Activated naive CD8-positive, alpha-beta T cell treated with anti-CD3 and anti-CD28 coated beads, Interleukin-2, amount 10 ng/mL, durations not matched to agents 7 days and 5 days (primary cell): ENCODE measurements around the gene COL19A1. TPM values are rescaled to one million over a fixed set of nuclear protein-coding genes. Genes with fewer than 3 reads are reported as not detected.

Experiments
- ATAC-seq: fragments of 150-1000 bp; cut with Tn5 transposase; one replicate; pipeline ENCODE4 v1.10.0; 2021; ENCODE audit warnings: low read depth, moderate library complexity
- POLR2A ChIA-PET: fragments of 350-600 bp; sonication (Branson Sonifier 250); formaldehyde crosslinking; loops from one replicate; lab custom pipeline; 2021; ENCODE audit warnings: antibody characterized with exemption; lab: Charles Lee
- DNase-seq: peaks from one replicate; pipeline ENCODE4 v3.0.0; 2021
- H3K27ac Mint-ChIP-seq: one replicate; pipeline ENCODE4 v1.8.0; 2022; ENCODE audit warnings: mild to moderate bottlenecking, mixed read lengths
- H3K27me3 Mint-ChIP-seq: one replicate; pipeline ENCODE4 v1.8.0; 2022; ENCODE audit warnings: mild to moderate bottlenecking, moderate library complexity, mixed read lengths
- H3K36me3 Mint-ChIP-seq: one replicate; pipeline ENCODE4 v1.8.0; 2021; ENCODE audit warnings: mild to moderate bottlenecking, mixed read lengths
- H3K4me1 Mint-ChIP-seq: one replicate; pipeline ENCODE4 v1.8.0; 2021; ENCODE audit warnings: mixed read lengths
- H3K4me3 Mint-ChIP-seq: one replicate; pipeline ENCODE4 v1.8.0; 2022; ENCODE audit warnings: mild to moderate bottlenecking, moderate library complexity, mixed read lengths
- H3K9me3 Mint-ChIP-seq: one replicate; pipeline ENCODE4 v1.8.0; 2021; ENCODE audit warnings: mixed read lengths
- total RNA-seq, 2 experiments: library from RNA; stranded (reverse); gene quantifications; one replicate each; pipeline ENCODE4 v1.2.3, GENCODE V29; 2021

The COL19A1 gene
- total RNA-seq, 2 experiments from 2014 or later: 0.06 TPM

DNA sequence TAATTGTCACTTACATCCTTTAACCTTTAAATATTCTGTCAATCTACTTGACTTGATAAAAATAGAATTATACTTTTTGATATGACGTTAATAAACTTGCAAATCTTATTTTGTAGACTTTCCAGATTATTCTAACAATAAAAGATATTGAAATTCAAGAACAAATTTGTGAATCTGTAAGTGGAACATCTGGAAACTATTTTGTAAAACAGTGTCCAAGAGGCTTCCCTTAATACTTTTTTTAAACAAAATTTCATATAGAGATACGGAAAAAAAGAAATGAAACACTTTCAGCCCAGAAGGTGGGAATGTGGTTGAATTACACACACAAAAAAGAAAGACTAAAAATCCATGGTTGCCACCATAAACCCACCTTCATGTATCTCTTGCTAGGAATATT is 174.4 kb downstream of the COL19A1 start:
- Mint-ChIP-seq H3K27ac (no peak overlapping the region), H3K9me3 (no peaks in the 10 kb centered on the region), H3K27me3 (peaks cover 3% of the 10 kb centered on the region), H3K4me1 (no peaks in the 10 kb centered on the region), H3K4me3 (no peak overlapping the region), H3K36me3 (no peaks in the 10 kb centered on the region)
- DNase-seq (no peak), ATAC-seq (no peak)
- POLR2A ChIA-PET: no interaction called here

DNA sequence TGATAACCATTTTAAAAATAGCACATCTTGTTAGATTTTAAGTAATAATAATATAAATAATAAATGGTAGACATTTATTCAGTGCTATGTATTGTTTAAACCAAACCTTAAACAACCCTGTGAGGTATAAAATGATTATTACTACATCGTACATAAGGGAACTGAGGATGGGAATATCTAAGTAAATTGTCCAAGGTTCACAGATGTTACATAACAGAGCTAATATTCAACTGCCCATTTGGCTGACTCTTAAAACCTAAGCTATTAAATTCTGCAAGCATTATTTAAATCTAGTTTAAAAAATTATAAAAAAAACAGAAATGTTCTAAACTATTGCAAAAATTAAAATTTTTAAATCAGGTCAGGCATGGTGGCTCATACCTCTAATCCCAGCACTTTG is 175.1 kb downstream of the COL19A1 start:
- Mint-ChIP-seq H3K27ac (no peak overlapping the region), H3K9me3 (no peaks in the 10 kb centered on the region), H3K36me3 (no peaks in the 10 kb centered on the region), H3K4me3 (no peak overlapping the region), H3K4me1 (no peaks in the 10 kb centered on the region), H3K27me3 (no peaks in the 10 kb centered on the region)
- DNase-seq (no peak), ATAC-seq (no peak)
- POLR2A ChIA-PET: no interaction called here

DNA sequence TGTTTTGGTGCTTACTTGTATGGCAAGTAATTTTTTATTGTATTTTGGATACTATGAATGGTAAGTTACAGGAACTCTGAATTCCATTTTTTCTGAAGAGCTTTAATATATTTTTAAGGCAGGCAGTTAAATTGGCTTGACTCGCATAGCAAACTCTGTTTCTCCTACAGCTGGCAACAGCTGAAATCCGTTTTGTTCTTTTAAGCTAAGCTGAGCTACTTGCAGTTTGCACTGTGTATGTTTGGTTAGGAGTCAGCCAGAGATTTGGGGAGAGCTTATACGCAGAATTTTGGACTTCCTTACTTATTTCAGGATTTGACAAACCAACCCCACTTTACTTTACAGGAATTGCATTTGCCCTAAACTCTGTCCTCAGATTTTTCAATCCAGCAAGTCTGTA is 179.1 kb downstream of the COL19A1 start:
- no peak for ATAC-seq
- Mint-ChIP-seq H3K4me1 (no peaks in the 10 kb centered on the region), H3K36me3 (no peaks in the 10 kb centered on the region), H3K9me3 (no peaks in the 10 kb centered on the region), H3K27ac (no peak overlapping the region), H3K4me3 (no peak overlapping the region), H3K27me3 (no peaks in the 10 kb centered on the region)
- no peak for DNase-seq
- POLR2A ChIA-PET: no interaction called here

DNA sequence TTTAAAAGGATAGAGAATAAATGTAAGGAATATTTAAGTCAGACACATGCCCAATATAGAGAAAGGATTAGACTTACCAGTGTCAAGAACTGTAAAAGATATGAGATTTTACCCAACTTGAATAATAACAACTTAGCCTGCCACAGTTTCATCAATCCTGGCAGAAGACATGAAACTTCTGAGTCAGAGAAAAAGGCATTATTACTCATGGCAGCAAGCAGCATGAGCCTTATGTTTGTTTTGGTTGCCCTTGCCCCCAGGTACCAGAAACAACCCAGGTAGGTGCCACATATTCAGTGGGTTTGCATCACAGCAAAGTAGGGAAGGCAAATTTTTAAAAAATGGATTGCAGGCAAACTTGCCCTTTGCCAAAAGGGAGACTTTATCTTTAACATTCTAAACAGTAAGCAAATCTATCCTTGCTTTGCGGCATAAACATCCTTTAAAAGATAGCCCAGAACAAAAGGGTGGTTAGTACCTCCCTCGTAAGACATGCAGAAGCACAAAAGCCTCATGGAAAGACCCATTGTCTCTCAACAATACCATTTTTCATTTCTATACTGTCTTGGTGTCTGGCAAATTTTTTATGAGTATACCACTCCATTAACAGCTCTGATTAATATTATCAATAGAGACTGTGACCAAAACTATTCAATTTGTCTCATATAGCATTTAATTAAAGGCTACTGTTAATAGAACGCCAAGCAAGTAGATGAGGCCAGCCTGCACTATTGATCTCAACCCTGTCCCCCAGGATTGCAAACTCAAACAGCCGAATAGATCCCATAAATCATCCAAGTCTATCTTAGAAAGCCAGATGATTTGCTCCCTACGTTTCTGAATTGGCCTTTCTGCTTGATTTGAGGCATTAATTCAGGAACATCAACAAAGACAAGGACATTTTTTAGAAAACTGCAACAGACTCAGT is 185.1 kb downstream of the COL19A1 start:
- H3K27ac Mint-ChIP-seq: no peak overlapping the region
- no peaks in the 10 kb centered on the region for H3K9me3 Mint-ChIP-seq
- POLR2A ChIA-PET: no interaction called here
- no peak for ATAC-seq
- H3K4me1 Mint-ChIP-seq: no peaks in the 10 kb centered on the region
- H3K4me3 Mint-ChIP-seq: no peak overlapping the region
- no peaks in the 10 kb centered on the region for H3K36me3 Mint-ChIP-seq
- no peak for DNase-seq
- H3K27me3 Mint-ChIP-seq: no peaks in the 10 kb centered on the region

DNA sequence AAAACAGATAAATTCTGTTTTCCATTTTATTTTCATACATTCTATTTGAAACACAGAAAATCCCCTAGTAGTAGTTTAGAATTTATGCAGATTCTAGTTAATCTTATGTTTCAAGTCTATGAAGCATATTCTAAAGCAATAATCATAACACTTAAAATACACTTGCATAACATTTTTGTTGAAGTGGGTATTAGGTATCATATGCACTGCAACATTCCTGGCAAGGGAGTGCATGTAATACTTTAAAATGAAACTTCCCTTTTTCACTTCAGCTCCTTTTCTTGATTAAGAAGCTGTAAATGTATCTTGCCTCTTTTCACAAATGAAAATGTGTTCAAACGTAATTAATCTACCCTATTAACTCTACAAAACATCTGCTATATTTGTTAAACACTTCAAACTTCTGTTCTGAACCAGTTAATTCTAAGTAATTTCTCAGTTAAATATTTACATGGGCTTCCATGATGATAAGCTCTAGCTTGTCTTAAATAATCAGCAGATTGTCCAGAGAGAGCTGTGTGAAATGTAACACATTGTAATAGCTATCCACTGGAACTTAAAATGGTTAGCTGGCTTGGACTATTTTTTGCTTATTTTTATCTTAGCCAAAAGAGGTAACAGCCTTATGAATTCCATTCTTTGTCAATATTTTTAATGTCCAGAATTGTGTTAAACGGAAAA is 192.8 kb downstream of the COL19A1 start:
- POLR2A ChIA-PET: no interaction called here
- Mint-ChIP-seq H3K4me1 (no peaks in the 10 kb centered on the region), H3K27ac (no peak overlapping the region), H3K4me3 (no peak overlapping the region), H3K27me3 (no peaks in the 10 kb centered on the region), H3K9me3 (no peaks in the 10 kb centered on the region), H3K36me3 (no peaks in the 10 kb centered on the region)
- DNase-seq (no peak), ATAC-seq (no peak)

DNA sequence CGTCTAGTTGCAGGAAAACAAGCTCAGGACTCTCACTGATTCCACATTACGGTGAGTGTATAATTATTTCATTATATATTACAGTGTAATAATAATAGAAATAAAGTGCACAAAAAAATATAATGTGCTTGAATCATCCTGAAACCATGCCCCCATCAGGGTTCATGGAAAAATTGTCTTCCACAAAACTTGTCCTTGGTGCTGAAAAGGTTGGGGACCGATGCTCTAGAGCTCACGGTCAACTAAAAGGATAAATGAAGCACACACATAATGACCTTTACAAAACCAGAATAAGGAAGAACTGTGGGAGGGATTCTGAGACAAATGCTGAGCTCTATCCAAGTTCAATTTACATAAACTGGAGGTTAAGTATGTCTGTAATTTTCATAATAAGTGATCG is 194.3 kb downstream of the COL19A1 start:
- H3K4me3 Mint-ChIP-seq: no peak overlapping the region
- no peaks in the 10 kb centered on the region for H3K9me3 Mint-ChIP-seq
- POLR2A ChIA-PET: no interaction called here
- no peak overlapping the region for H3K27ac Mint-ChIP-seq
- H3K4me1 Mint-ChIP-seq: no peaks in the 10 kb centered on the region
- no peaks in the 10 kb centered on the region for H3K36me3 Mint-ChIP-seq
- no peaks in the 10 kb centered on the region for H3K27me3 Mint-ChIP-seq
- ATAC-seq (no peak), DNase-seq (no peak)

DNA sequence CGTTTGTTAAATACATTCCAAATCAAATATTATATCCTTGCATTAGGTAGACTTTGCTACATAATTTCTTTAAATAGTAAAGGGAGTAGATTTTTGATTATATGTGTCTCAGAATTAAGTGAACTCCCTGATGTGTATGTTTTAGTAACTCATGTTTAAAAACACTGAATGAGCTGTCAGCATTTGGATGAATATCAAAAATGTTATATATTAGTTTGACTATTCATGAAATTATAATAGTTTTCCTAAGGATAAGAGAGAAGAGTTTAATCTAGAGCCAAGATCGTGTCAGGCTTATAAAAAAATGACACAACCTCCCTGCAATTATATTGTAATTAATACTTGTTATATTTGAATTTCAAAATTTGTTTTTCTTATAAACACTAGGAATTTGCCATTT is 195.2 kb downstream of the COL19A1 start:
- no peak overlapping the region for H3K4me3 Mint-ChIP-seq
- no peaks in the 10 kb centered on the region for H3K4me1 Mint-ChIP-seq
- POLR2A ChIA-PET: no interaction called here
- H3K27ac Mint-ChIP-seq: no peak overlapping the region
- ATAC-seq: no peak
- no peaks in the 10 kb centered on the region for H3K36me3 Mint-ChIP-seq
- no peaks in the 10 kb centered on the region for H3K27me3 Mint-ChIP-seq
- DNase-seq: no peak
- no peaks in the 10 kb centered on the region for H3K9me3 Mint-ChIP-seq

DNA sequence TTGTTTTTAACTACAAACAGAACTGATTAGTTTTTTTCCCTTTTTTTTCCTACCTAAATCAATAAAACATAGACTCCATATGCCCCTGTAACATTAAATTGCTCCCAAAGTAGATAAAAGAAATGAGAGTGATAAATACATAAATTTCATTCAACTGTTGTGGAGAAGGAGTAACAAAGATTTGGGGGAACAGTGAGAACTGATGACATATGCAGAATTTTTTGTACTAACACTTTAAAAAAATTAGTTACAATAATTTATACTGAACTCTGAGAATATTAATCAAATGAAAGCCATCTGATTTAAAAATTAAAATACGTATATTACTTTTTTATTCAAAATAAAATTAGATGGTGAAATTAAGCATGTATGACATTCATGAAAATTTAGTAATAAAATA is 195.7 kb downstream of the COL19A1 start:
- Mint-ChIP-seq H3K4me1 (no peaks in the 10 kb centered on the region), H3K36me3 (no peaks in the 10 kb centered on the region), H3K27ac (no peak overlapping the region), H3K27me3 (no peaks in the 10 kb centered on the region), H3K4me3 (no peak overlapping the region), H3K9me3 (no peaks in the 10 kb centered on the region)
- POLR2A ChIA-PET: no interaction called here
- ATAC-seq (no peak), DNase-seq (no peak)

DNA sequence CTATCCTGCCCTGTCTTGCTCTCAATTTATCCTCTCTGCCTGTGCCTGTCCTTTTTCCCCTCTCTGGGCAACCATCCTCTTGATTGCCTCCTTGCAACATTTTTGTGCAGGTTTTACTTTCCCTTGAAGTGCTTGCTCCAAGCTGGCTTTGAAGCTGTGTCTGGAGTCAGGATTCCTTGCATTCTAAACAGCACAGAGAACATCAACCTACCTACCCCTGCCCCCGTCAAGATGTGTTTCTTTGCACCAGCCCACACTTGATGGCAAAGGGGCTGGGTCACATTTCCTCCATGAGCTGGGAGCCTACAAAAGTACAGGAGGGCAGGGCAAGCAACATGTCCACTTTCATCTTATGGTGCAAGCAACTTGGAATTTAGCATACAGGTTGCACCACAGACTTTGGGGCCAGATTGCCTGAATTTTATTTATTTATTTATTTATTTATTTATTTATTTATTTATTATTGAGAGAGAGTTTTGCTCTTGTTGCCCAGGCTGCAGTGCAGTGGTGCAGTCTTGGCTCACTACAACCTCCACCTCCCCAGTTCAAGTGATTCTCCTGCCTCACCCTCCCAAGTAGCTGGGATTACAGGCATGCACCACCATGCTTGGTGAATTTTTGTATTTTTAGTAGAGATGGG is 206.3 kb downstream of the COL19A1 start:
- no peaks in the 10 kb centered on the region for H3K9me3 Mint-ChIP-seq
- no peak for ATAC-seq

DNA sequence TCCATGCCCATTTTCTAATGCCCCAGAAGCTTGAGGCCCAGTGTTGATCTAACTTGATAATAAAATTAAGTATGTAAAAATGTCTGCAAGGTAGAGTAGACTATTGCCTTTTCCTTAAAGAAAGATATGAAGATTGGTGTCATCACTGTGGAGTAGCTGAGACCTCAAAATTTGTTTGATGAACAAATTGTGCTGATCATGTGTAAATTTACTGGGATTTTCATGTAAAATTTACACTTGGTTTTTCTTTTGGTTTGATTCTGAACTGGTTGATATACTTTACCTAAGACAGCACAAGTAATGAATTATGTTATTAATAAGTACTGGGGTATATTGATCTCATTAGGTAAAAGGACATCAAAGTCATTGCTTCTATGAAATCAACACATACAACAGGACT is 207.3 kb downstream of the COL19A1 start:
- Mint-ChIP-seq H3K36me3 (no peaks in the 10 kb centered on the region), H3K27me3 (peaks cover 2% of the 10 kb centered on the region)
- POLR2A ChIA-PET: no interaction called here

More for the DNA sequence above, 206.3 kb downstream of the COL19A1 start:
- peaks cover 2% of the 10 kb centered on the region for H3K27me3 Mint-ChIP-seq
- DNase-seq: no peak
- H3K4me1 Mint-ChIP-seq: no peaks in the 10 kb centered on the region
- POLR2A ChIA-PET: no interaction called here
- no peak overlapping the region for H3K27ac Mint-ChIP-seq
- H3K36me3 Mint-ChIP-seq: no peaks in the 10 kb centered on the region
- H3K4me3 Mint-ChIP-seq: no peak overlapping the region

DNA sequence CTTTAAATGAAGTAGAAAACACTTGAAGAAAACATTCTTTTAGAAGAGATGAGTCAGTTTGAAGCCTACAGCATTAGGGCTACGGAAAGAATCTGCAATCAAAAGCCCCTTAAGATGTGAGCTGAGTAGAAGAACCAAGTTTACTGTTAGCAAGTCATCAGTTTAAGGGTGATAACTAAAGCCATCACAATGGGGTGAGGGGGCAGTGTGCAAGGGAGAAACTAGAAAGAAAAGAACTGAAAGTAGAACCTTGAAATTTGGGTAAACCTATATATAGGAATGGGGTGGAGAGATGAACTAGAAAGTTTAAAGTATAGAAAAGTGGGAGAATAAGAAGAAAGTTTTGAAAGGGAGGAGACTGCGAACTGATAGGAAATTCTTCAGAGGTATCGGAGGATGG is 212.9 kb downstream of the COL19A1 start:
- DNase-seq (no peak), ATAC-seq (no peak)
- POLR2A ChIA-PET: no interaction called here
- no peak overlapping the region for H3K4me3 Mint-ChIP-seq
- H3K27me3 Mint-ChIP-seq: peaks cover 2% of the 10 kb centered on the region
- no peaks in the 10 kb centered on the region for H3K9me3 Mint-ChIP-seq
- H3K36me3 Mint-ChIP-seq: no peaks in the 10 kb centered on the region
- no peaks in the 10 kb centered on the region for H3K4me1 Mint-ChIP-seq
- H3K27ac Mint-ChIP-seq: no peak overlapping the region

More for the DNA sequence above, 207.3 kb downstream of the COL19A1 start:
- no peaks in the 10 kb centered on the region for H3K4me1 Mint-ChIP-seq
- H3K9me3 Mint-ChIP-seq: no peaks in the 10 kb centered on the region
- ATAC-seq (no peak), DNase-seq (no peak)
- no peak overlapping the region for H3K27ac Mint-ChIP-seq
- no peak overlapping the region for H3K4me3 Mint-ChIP-seq

DNA sequence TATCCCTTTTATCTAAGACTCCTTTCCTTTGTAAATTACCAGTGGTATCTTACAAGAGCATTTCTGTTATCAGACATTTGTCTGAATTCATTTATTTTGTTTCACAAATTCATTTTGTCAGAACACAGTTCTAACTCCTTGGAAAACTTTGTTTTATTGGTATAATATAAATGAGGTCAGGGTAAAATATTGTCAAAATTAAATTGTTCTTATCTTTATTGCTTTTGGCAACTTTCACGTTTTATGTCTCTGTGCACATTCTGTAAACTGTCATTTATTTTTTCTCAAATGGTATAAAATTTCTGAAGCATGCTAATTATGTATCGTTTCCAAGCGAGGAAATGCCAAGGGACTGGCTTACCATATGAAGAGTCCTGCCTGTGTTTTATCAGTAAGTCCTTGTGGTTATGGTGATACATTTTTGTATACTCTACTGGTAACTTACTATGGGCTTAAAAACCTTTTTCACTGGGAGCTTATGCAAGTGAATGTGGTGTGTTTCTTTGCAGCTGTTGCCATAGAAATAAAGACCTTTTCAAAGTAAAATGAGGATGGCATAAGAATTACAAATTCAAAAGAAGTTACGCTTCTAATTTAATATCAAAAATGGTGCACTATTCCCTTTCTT is 214.2 kb downstream of the COL19A1 start:
- no peak overlapping the region for H3K27ac Mint-ChIP-seq
- no peaks in the 10 kb centered on the region for H3K36me3 Mint-ChIP-seq
- peaks cover 2% of the 10 kb centered on the region for H3K27me3 Mint-ChIP-seq
- no peaks in the 10 kb centered on the region for H3K4me1 Mint-ChIP-seq
- ATAC-seq (no peak), DNase-seq (no peak)
- POLR2A ChIA-PET: no interaction called here
- H3K4me3 Mint-ChIP-seq: no peak overlapping the region
- no peaks in the 10 kb centered on the region for H3K9me3 Mint-ChIP-seq

DNA sequence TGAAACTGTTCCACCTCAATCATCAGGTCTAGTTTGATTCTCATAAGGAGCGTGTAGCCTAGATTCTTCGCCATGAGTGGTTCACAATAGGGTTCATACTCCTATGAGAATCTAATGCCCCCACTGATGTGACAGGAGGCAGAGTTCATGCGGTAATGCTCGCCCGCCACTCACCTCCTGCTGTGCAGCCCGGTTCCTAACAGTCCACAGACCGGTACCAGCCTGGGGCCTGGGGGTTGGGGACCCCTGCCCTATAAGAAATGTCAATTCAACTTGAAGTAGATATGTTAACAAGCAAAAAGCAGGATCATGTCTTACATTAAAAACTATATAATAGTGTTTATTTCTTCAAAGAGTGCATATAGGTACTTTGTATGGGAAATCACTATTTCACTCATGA is 216.5 kb downstream of the COL19A1 start:
- no peaks in the 10 kb centered on the region for H3K36me3 Mint-ChIP-seq
- no peaks in the 10 kb centered on the region for H3K4me1 Mint-ChIP-seq

More for the DNA sequence above, 216.5 kb downstream of the COL19A1 start:
- ATAC-seq (no peak), DNase-seq (no peak)
- H3K27ac Mint-ChIP-seq: no peak overlapping the region
- H3K27me3 Mint-ChIP-seq: peaks cover 2% of the 10 kb centered on the region
- no peaks in the 10 kb centered on the region for H3K9me3 Mint-ChIP-seq
- POLR2A ChIA-PET: no interaction called here
- H3K4me3 Mint-ChIP-seq: no peak overlapping the region
